HepG2 (cell line): ENCODE results near the gene PCGF5. TPM values are rescaled to one million over a fixed set of nuclear protein-coding genes. Genes with fewer than 3 reads are reported as not detected.

ENCODE experiments used
- ATAC-seq: fragments of 200-7000 bp; cut with Tn5 transposase; 3 replicates; pipeline ENCODE4 v1.9.1; 2020; ENCODE audit warnings: mild to moderate bottlenecking, moderate library complexity
- BruUV-seq: library from RNA; stranded (reverse); fragments of 400-500 nt; replicated peaks from 2 replicates; lab custom pipeline; 2021; lab: Mats Ljungman, UMichigan
- CTCF ChIA-PET: fragments of 300-600 bp; formaldehyde crosslinking; extraction: SDS; loops from one replicate; lab custom pipeline; 2021; ENCODE audit warnings: low total read pairs, inconsistent platforms, low intra/inter-chr PET ratio; lab: Yijun Ruan, JAX
- POLR2A ChIA-PET: fragments of 350-600 bp; sonication (Branson Sonifier 250); formaldehyde crosslinking; loops from one replicate; lab custom pipeline; 2020; ENCODE audit warnings: antibody characterized with exemption, inconsistent platforms; lab: Yijun Ruan, JAX
- DNase-seq: peaks from one replicate; pipeline ENCODE4 v3.0.0-alpha.2; 2015; ENCODE audit warnings: low spot score
- FAIRE-seq: peaks from 3 replicates; lab custom pipeline; 2011; peaks lifted over from hg19 to GRCh38; lab: Jason Lieb, UNC
- H2AFZ ChIP-seq: one replicate; pipeline ENCODE4 v1.6.1; 2011; ENCODE audit warnings: low read length, inconsistent platforms
- H3K27ac ChIP-seq: fragments of 300-600 bp; 3 replicates; pipeline ENCODE4 v1.8.0; 2011; ENCODE audit warnings: mixed run types, mild to moderate bottlenecking, mixed read lengths, low read length, inconsistent platforms; ENCODE audit not compliant: insufficient read depth; ENCODE audit errors: extremely low read length
- H3K27me3 ChIP-seq, 2 experiments: fragments of 200-600 bp in 1 of 2; 2 replicates in 1 of 2; 3 replicates in 1 of 2; pipeline versions ENCODE4 v1.6.0 to v1.8.0; 2011; ENCODE audit warnings: low read length in 2 of 2, mild to moderate bottlenecking in 2 of 2, moderate library complexity in 2 of 2, inconsistent platforms in 1 of 2; ENCODE audit not compliant: insufficient read depth in 2 of 2, control insufficient read depth in 1 of 2
- H3K36me3 ChIP-seq, 2 experiments: fragments of 200-600 bp in 1 of 2; replicated peaks in 1 of 2; 2 replicates in 1 of 2; 3 replicates in 1 of 2; pipeline versions ENCODE4 v1.5.1 to v1.8.0; 2011; ENCODE audit warnings: low read length in 2 of 2, inconsistent platforms in 1 of 2; ENCODE audit not compliant: insufficient read depth in 2 of 2, control insufficient read depth in 1 of 2
- H3K4me1 ChIP-seq: 2 replicates; pipeline ENCODE4 v1.5.1; 2012; ENCODE audit warnings: low read length, inconsistent platforms; ENCODE audit not compliant: insufficient read depth
- H3K4me2 ChIP-seq: 2 replicates; pipeline ENCODE4 v1.6.0; 2011; ENCODE audit warnings: low read depth, low read length, inconsistent platforms
- H3K4me3 ChIP-seq, 3 experiments: fragments of 200-600 bp in 1 of 3; sonication (generic), shearing (Covaris generic) in 1 of 3; replicated peaks in 1 of 3; 2 replicates each; pipeline ENCODE4 v1.5.1; 2011 to 2016; ENCODE audit warnings: low read length in 3 of 3, inconsistent platforms in 2 of 3, low read depth in 2 of 3, mild to moderate bottlenecking in 2 of 3, control low read depth in 1 of 3, mixed read lengths in 1 of 3; ENCODE audit not compliant: insufficient read depth in 1 of 3
- H3K79me2 ChIP-seq: one replicate; pipeline ENCODE4 v1.6.1; 2011; ENCODE audit warnings: low read length, inconsistent platforms; ENCODE audit not compliant: insufficient read depth
- H3K9ac ChIP-seq: 2 replicates; pipeline ENCODE4 v1.6.0; 2011; ENCODE audit warnings: mild to moderate bottlenecking, low read depth, low read length, inconsistent platforms; ENCODE audit not compliant: insufficient read depth
- H3K9me3 ChIP-seq: 2 replicates; pipeline ENCODE4 v1.5.1; 2012; ENCODE audit warnings: mild to moderate bottlenecking, low read length
- H4K20me1 ChIP-seq: 2 replicates; pipeline ENCODE4 v1.6.0; 2011; ENCODE audit warnings: inconsistent platforms, mild to moderate bottlenecking, low read length, moderate library complexity; ENCODE audit not compliant: insufficient read depth
- FOXA1 ChIP-seq, 2 experiments: fragments of 450-650 bp in 1 of 2; sonication (generic) in 1 of 2; formaldehyde crosslinking in 1 of 2; IDR thresholded peaks; 2 replicates each; pipeline versions ENCODE4 v1.4.0 to v1.6.1; 2016 to 2020; ENCODE audit warnings: missing genetic modification reagents in 1 of 2
- HNRNPUL1 ChIP-seq: fragments of 200-400 bp; formaldehyde crosslinking; IDR thresholded peaks from 2 replicates; pipeline ENCODE4 v1.6.1; 2017; ENCODE audit warnings: low read depth, mild to moderate bottlenecking, low read length, moderate library complexity
- KDM2A ChIP-seq: sonication (generic); formaldehyde crosslinking; IDR thresholded peaks from 2 replicates; pipeline ENCODE4 v1.4.0; 2020; ENCODE audit warnings: low read depth, missing genetic modification reagents, borderline replicate concordance
- PTBP1 ChIP-seq: fragments of 200-400 bp; formaldehyde crosslinking; IDR thresholded peaks from 2 replicates; pipeline ENCODE4 v1.6.1; 2018; ENCODE audit warnings: low read length, low read depth; ENCODE audit not compliant: poor library complexity, severe bottlenecking
- SALL2 ChIP-seq: sonication (generic); formaldehyde crosslinking; IDR thresholded peaks from 2 replicates; pipeline ENCODE4 v1.8.1; 2023; ENCODE audit warnings: mild to moderate bottlenecking, missing genetic modification reagents, inconsistent platforms
- SOX6 ChIP-seq, 2 experiments: fragments of 450-650 bp in 1 of 2; sonication (generic) in 1 of 2; formaldehyde crosslinking in 1 of 2; IDR thresholded peaks; 2 replicates each; pipeline versions ENCODE4 v1.4.0 to v1.6.1; 2017 to 2020; ENCODE audit warnings: antibody characterized with exemption in 1 of 2, mild to moderate bottlenecking in 1 of 2, missing genetic modification reagents in 1 of 2
- TSC22D2 ChIP-seq: sonication (generic); formaldehyde crosslinking; IDR thresholded peaks from 2 replicates; pipeline ENCODE4 v1.5.1; 2020; ENCODE audit warnings: missing genetic modification reagents, mild to moderate bottlenecking, borderline replicate concordance
- ZNF549 ChIP-seq: sonication (generic); formaldehyde crosslinking; IDR thresholded peaks from 2 replicates; pipeline ENCODE4 v1.5.0; 2020; ENCODE audit warnings: missing genetic modification reagents
- ZNF816 ChIP-seq: sonication (generic); formaldehyde crosslinking; IDR thresholded peaks from 2 replicates; pipeline ENCODE4 v1.8.0; 2022; ENCODE audit warnings: missing genetic modification reagents, mild to moderate bottlenecking, borderline replicate concordance
- WGBS: methylation state at CpG from one replicate; pipeline ENCODE4 v1.1.6; 2017; ENCODE audit warnings: low lambda C conversion rate; 5-methylcytosine and 5-hydroxymethylcytosine counted together
- in situ Hi-C: cut with HindIII; loops from 2 replicates; pipeline ENCODE4 v1.10.0; 2017; ENCODE audit warnings: low pct_unique_long_range_greater_than_20kb; ENCODE audit not compliant: extremely low pct_ligation_motif_present
- intact Hi-C: fragments of 100-400 bp; cut with micrococcal nuclease; formaldehyde crosslinking; loops from one replicate; pipeline ENCODE4 v1.10.0; 2022; ENCODE audit not compliant: unreplicated experiment
- polyA plus RNA-seq, 8 experiments: library from polyadenylated mRNA; depleted of rRNA in 3 of 8; stranded (reverse) in 7 of 8; unstranded in 1 of 8; fragments of >200 nt; fragmentation: Illumina TruSeq in 4 of 8; extraction: Trizol in 4 of 8; gene quantifications; 2 replicates each; pipeline versions ENCODE4 v1.2.1 to v1.2.3, GENCODE V29; 2011 to 2016; ENCODE audit warnings: low read depth in 4 of 8, missing spikeins in 1 of 8, mixed read lengths in 1 of 8; ENCODE audit not compliant: insufficient read depth in 1 of 8
- total RNA-seq, 5 experiments: library from RNA; depleted of rRNA; stranded (reverse); fragments of >200 nt; fragmentation: Illumina TruSeq; extraction: Trizol; gene quantifications; 2 replicates each; pipeline ENCODE4 v1.2.3, GENCODE V29; 2016; ENCODE audit warnings: low read depth in 1 of 5

The PCGF5 gene
- total and polyA plus RNA-seq, 2 of the 13 experiments (the other 11 are each of a cell fraction or from before 2014, with no cell fraction given) = 61.3 to 138 TPM

- H3K4me1 ChIP-seq = no peaks in the 10 kb centered on the region
- no peak for FAIRE-seq
- no peaks in the 10 kb centered on the region for H3K27me3 ChIP-seq
- TF ChIP-seq ZNF816 (CRISPR knock-in tag) (no peak), ZNF549 (no peak), KDM2A (CRISPR knock-in tag) (no peak), PTBP1 (no peak), FOXA1 (IDR thresholded peaks at IDR 0.05) (no peak), FOXA1 (CRISPR knock-in tag; IDR thresholded peaks at IDR 0.05) (no peak), TSC22D2 (CRISPR knock-in tag) (no peak), SALL2 (CRISPR knock-in tag) (no peak), SOX6 (IDR thresholded peaks at IDR 0.05) (no peak), SOX6 (CRISPR knock-in tag; IDR thresholded peaks at IDR 0.05) (no peak), HNRNPUL1 (no peak)
- POLR2A ChIA-PET = no interaction called here
- in situ Hi-C loops = no loop called here
- no peak for DNase-seq
- intact Hi-C loops = no loop called here
- H3K79me2 ChIP-seq = no peaks in the 10 kb centered on the region
- H4K20me1 ChIP-seq = no peaks in the 10 kb centered on the region
- CTCF ChIA-PET = no interaction called here
- no peak overlapping the region for H2AFZ ChIP-seq
- BruUV-seq = no TSS peak
- H3K4me2 ChIP-seq = no peak overlapping the region
- no peak overlapping the region for H3K9ac ChIP-seq
- no peaks in the 10 kb centered on the region for H3K9me3 ChIP-seq
- no peak overlapping the region for H3K4me3 ChIP-seq
- no peak for ATAC-seq
- 100% methylated on average over 1 of the region's 1 CpG for WGBS
- H3K36me3 ChIP-seq = peaks cover 7 to 42% of the 10 kb centered on the region in 2 experiments; a peak in 4 of 5 replicates
- H3K27ac ChIP-seq = no peak overlapping the region
Observed at GRCh38 chr10:91271886-91272285, 51.4 kb downstream of the PCGF5 start.
